Endothelial cell of umbilical vein (primary cell): Measurements from ENCODE around the gene HSD17B10. TPM values are rescaled to one million over a fixed set of nuclear protein-coding genes. Genes with fewer than 3 reads are reported as not detected.

Experiments
- BruUV-seq: library from RNA; stranded (reverse); fragments of 400-500 nt; replicated peaks from 2 replicates; lab custom pipeline; 2021; lab: Mats Ljungman, UMichigan
- CTCF ChIA-PET: fragments of 300-600, 350-600 bp; sonication (Branson Sonifier 250); formaldehyde crosslinking; loops from one replicate; lab custom pipeline; 2021; ENCODE audit warnings: antibody characterized with exemption, inconsistent platforms; lab: Charles Lee
- POLR2A ChIA-PET: fragments of 300-600, 350-600 bp; sonication (Branson Sonifier 250); formaldehyde crosslinking; loops from one replicate; lab custom pipeline; 2021; ENCODE audit warnings: antibody characterized with exemption, inconsistent platforms; lab: Charles Lee
- DNase-seq: peaks from one replicate; pipeline ENCODE4 v3.0.0-alpha.2; 2011; ENCODE audit warnings: low read depth, low spot score
- FAIRE-seq: peaks from 2 replicates; lab custom pipeline; 2011; peaks lifted over from hg19 to GRCh38; lab: Jason Lieb, UNC
- H2AFZ ChIP-seq: 2 replicates; pipeline ENCODE4 v1.6.0; 2012; ENCODE audit warnings: low read depth, low read length, control low read depth, inconsistent platforms
- H3K27ac ChIP-seq: 2 replicates; pipeline ENCODE4 v1.5.1; 2011; ENCODE audit warnings: low read depth, mild to moderate bottlenecking, control low read depth, low read length, moderate library complexity; ENCODE audit not compliant: insufficient read depth
- H3K27me3 ChIP-seq, 2 experiments: 2 replicates each; pipeline versions ENCODE4 v1.6.0 to v1.6.1; 2011; ENCODE audit warnings: low read length in 2 of 2, mixed read lengths in 1 of 2; ENCODE audit not compliant: control insufficient read depth in 2 of 2, insufficient read depth in 2 of 2
- H3K36me3 ChIP-seq, 2 experiments: 2 replicates in 1 of 2; 3 replicates in 1 of 2; pipeline ENCODE4 v1.5.1; 2011; ENCODE audit warnings: low read length in 2 of 2, mild to moderate bottlenecking in 1 of 2, moderate library complexity in 1 of 2; ENCODE audit not compliant: control insufficient read depth in 2 of 2, insufficient read depth in 2 of 2; ENCODE audit errors: extremely low read depth in 1 of 2
- H3K4me1 ChIP-seq: 3 replicates; pipeline ENCODE4 v1.5.1; 2011; ENCODE audit warnings: mild to moderate bottlenecking, low read length; ENCODE audit not compliant: control insufficient read depth, insufficient read depth; ENCODE audit errors: extremely low read depth
- H3K4me2 ChIP-seq: 2 replicates; pipeline ENCODE4 v1.6.1; 2011; ENCODE audit warnings: low read length, control low read depth, mixed read lengths; ENCODE audit not compliant: insufficient read depth
- H3K4me3 ChIP-seq, 3 experiments: fragments of 200-600 bp in 1 of 3; sonication (generic), shearing (Covaris generic) in 1 of 3; replicated peaks in 1 of 3; 2 replicates each; pipeline ENCODE4 v1.5.1; 2011 to 2016; ENCODE audit warnings: control low read depth in 3 of 3, low read length in 3 of 3, mild to moderate bottlenecking in 2 of 3, inconsistent platforms in 1 of 3, low read depth in 1 of 3, moderate library complexity in 1 of 3; ENCODE audit not compliant: insufficient read depth in 1 of 3
- H3K79me2 ChIP-seq: 2 replicates; pipeline ENCODE4 v1.6.0; 2012; ENCODE audit warnings: low read length, inconsistent platforms; ENCODE audit not compliant: control insufficient read depth, insufficient read depth
- H3K9ac ChIP-seq: replicated peaks from 2 replicates; pipeline ENCODE3; 2011; ENCODE audit warnings: low read length, control low read depth; ENCODE audit not compliant: insufficient read depth; ENCODE audit errors: extremely low read depth
- H3K9me1 ChIP-seq: replicated peaks from 3 replicates; pipeline ENCODE4 v1.6.0; 2011; ENCODE audit warnings: mild to moderate bottlenecking, low read length; ENCODE audit not compliant: control insufficient read depth, insufficient read depth; ENCODE audit errors: extremely low read depth
- H3K9me3 ChIP-seq: replicated peaks from 2 replicates; pipeline ENCODE4 v1.5.1; 2012; ENCODE audit warnings: low read length, inconsistent platforms; ENCODE audit not compliant: control insufficient read depth, insufficient read depth
- H4K20me1 ChIP-seq: replicated peaks from 2 replicates; pipeline ENCODE3; 2011; ENCODE audit warnings: mild to moderate bottlenecking, low read length; ENCODE audit not compliant: control insufficient read depth, insufficient read depth; ENCODE audit errors: extremely low read depth
- CTCF ChIP-seq, 2 donors: IDR thresholded peaks; 1 replicate in 1 of 2; 2 replicates in 1 of 2; pipeline ENCODE4 v1.5.1; 2011; ENCODE audit warnings: low read length in 2 of 2, mild to moderate bottlenecking in 2 of 2, moderate library complexity in 2 of 2, control low read depth in 1 of 2, inconsistent platforms in 1 of 2, low read depth in 1 of 2; ENCODE audit not compliant: insufficient read depth in 1 of 2; ENCODE audit errors: extremely low read depth in 1 of 2
- EZH2 ChIP-seq: IDR thresholded peaks from 2 replicates; pipeline ENCODE4 v1.6.1; 2012; ENCODE audit warnings: borderline replicate concordance, low read depth, mild to moderate bottlenecking, moderate library complexity, low read length, inconsistent platforms; ENCODE audit not compliant: severe bottlenecking
- FOS ChIP-seq: IDR thresholded peaks from 2 replicates; pipeline ENCODE4 v1.6.1; 2011; ENCODE audit warnings: mild to moderate bottlenecking, low read length, moderate library complexity, borderline replicate concordance; ENCODE audit not compliant: insufficient read depth
- GATA2 ChIP-seq: IDR thresholded peaks from 2 replicates; pipeline ENCODE4 v1.7.0; 2011; ENCODE audit warnings: low read depth, mild to moderate bottlenecking, moderate library complexity, mixed read lengths, low read length; ENCODE audit not compliant: insufficient read length, insufficient read depth
- JUN ChIP-seq: IDR thresholded peaks from 2 replicates; pipeline ENCODE4 v1.6.1; 2011; ENCODE audit warnings: borderline replicate concordance, low read depth; ENCODE audit not compliant: insufficient read length, insufficient read depth
- MAX ChIP-seq: IDR thresholded peaks from 2 replicates; pipeline ENCODE4 v1.6.1; 2011; ENCODE audit not compliant: insufficient read depth, insufficient read length
- MYC ChIP-seq: IDR thresholded peaks from one replicate; pipeline ENCODE4 v1.6.1; 2011; ENCODE audit warnings: mild to moderate bottlenecking, low read depth, low read length
- POLR2A ChIP-seq: IDR thresholded peaks from 2 replicates; pipeline ENCODE4 v1.6.1; 2012; ENCODE audit warnings: low read depth, mild to moderate bottlenecking, control low read depth, low read length
- POLR2AphosphoS5 ChIP-seq: IDR thresholded peaks from 2 replicates; pipeline ENCODE4 v1.6.1; 2012; ENCODE audit warnings: low read depth, mild to moderate bottlenecking, control low read depth, low read length, moderate library complexity; ENCODE audit not compliant: insufficient read depth
- dilution Hi-C: fragments of 300-500 bp; cut with MboI; formaldehyde crosslinking; loops from one replicate; pipeline ENCODE4 v1.15.0; 2019; ENCODE audit warnings: low sequenced_read_pairs; ENCODE audit not compliant: extremely low pct_ligation_motif_present
- intact Hi-C: fragments of 100-400 bp; cut with micrococcal nuclease; formaldehyde crosslinking; loops from one replicate; pipeline ENCODE4 v1.10.0; 2022
- polyA plus RNA-seq, 4 experiments: library from polyadenylated mRNA; depleted of rRNA in 3 of 4; stranded (reverse) in 3 of 4; unstranded in 1 of 4; fragments of >200 nt; gene quantifications; 2 replicates each; pipeline versions ENCODE4 v1.2.1 to v1.2.3, GENCODE V29; 2011 to 2012; ENCODE audit warnings: missing spikeins in 1 of 4
- total RNA-seq: library from RNA; stranded (reverse); gene quantifications from 2 replicates; pipeline ENCODE4 v1.2.3, GENCODE V29; 2021

The HSD17B10 gene
- total and polyA plus RNA-seq, 2 donors (not counting 3 experiments of a cell fraction or from before 2014, with no cell fraction given), result 82.3 to 171 TPM

GRCh38 chrX:53445977-53446376 lies 11.8 kb upstream of the HSD17B10 start:
- Histone ChIP-seq H3K27me3 (no peaks in the 10 kb centered on the region), H3K4me1 (peaks cover 3% of the 10 kb centered on the region), H3K27ac (no peak overlapping the region), H4K20me1 (no peaks in the 10 kb centered on the region), H3K4me2 (no peak overlapping the region), H2AFZ (no peak overlapping the region), H3K9ac (no peak overlapping the region), H3K4me3 (no peak overlapping the region), H3K79me2 (no peaks in the 10 kb centered on the region), H3K9me1 (no peaks in the 10 kb centered on the region), H3K9me3 (no peaks in the 10 kb centered on the region), H3K36me3 (no peaks in the 10 kb centered on the region)
- POLR2A ChIA-PET, result no interaction called here
- dilution Hi-C loops, result no loop called here
- FAIRE-seq (peak; percentile 73), DNase-seq (peak; percentile 30)
- intact Hi-C loops, result loop anchor here (1.0 kb wide), 2 partner anchors 129 to 133 kb away; no protein-coding TSS in a partner anchor
- CTCF ChIA-PET, result interaction anchor here (0.6 to 4.0 kb wide), 19 partner anchors 10 to 1611 kb away, joined by 3 to 47 read pairs (median 5); partner anchors contain the start of genes HSD17B10, RIBC1 and SMC1A
- peak; percentile 51 to 59 for TF ChIP-seq CTCF (IDR thresholded peaks at IDR 0.05; ENCODE audit: extremely low read depth in 1 of 2, insufficient read depth in 1 of 2, low read depth in 1 of 2, low read length in 2 of 2)
- TF ChIP-seq MAX, result no peak
- BruUV-seq, result no TSS peak

- POLR2A ChIA-PET, result no interaction called here
- CTCF ChIA-PET, result interaction anchor here (1.1 to 1.2 kb wide), 2 partner anchors 129 to 146 kb away, joined by 3 to 4 read pairs; no protein-coding TSS in a partner anchor
- H3K4me2 ChIP-seq, result no peak overlapping the region
These were observed 8.1 kb upstream of the HSD17B10 start for GRCh38 chrX:53442322-53442631.

More at GRCh38 chrX:53442322-53442631, 8.1 kb upstream of the HSD17B10 start:
- no peak for TF ChIP-seq POLR2A
- TF ChIP-seq POLR2AphosphoS5, result no peak
- TF ChIP-seq MAX, result no peak
- no peak for TF ChIP-seq EZH2
- TF ChIP-seq CTCF (IDR thresholded peaks at IDR 0.05; ENCODE audit: extremely low read depth in 1 of 2, insufficient read depth in 1 of 2, low read depth in 1 of 2, low read length in 2 of 2), result no peak
- TF ChIP-seq GATA2, result no peak
- TF ChIP-seq FOS, result no peak
- TF ChIP-seq JUN, result no peak
- no peak for TF ChIP-seq MYC
- H3K27ac ChIP-seq, result no peak overlapping the region
- H3K4me1 ChIP-seq, result peaks cover 7% of the 10 kb centered on the region
- dilution Hi-C loops, result no loop called here
- H3K79me2 ChIP-seq, result no peaks in the 10 kb centered on the region
- no peak overlapping the region for H3K4me3 ChIP-seq
- FAIRE-seq (no peak), DNase-seq (no peak)
- no peaks in the 10 kb centered on the region for H3K27me3 ChIP-seq
- BruUV-seq, result no TSS peak
- H4K20me1 ChIP-seq, result no peaks in the 10 kb centered on the region
- H3K9ac ChIP-seq, result no peak overlapping the region
- no peaks in the 10 kb centered on the region for H3K36me3 ChIP-seq
- H2AFZ ChIP-seq, result no peak overlapping the region
- H3K9me3 ChIP-seq, result no peaks in the 10 kb centered on the region
- H3K9me1 ChIP-seq, result no peaks in the 10 kb centered on the region
- intact Hi-C loops, result no loop called here
